ENCODE data around the gene TMEM259. TPM values are rescaled to one million over a fixed set of nuclear protein-coding genes. Genes with fewer than 3 reads are reported as not detected.

TMEM259 gene
- total and polyA plus RNA-seq, 2 of the 8 experiments (the other 6 are each of a cell fraction or from before 2014, with no cell fraction given), result 140 to 243 TPM

- CTCF ChIA-PET (ENCODE audit: partially characterized antibody), result interaction anchor here (0.6 to 2.6 kb wide), 5 partner anchors 40 to 242 kb away, joined by 3 to 23 read pairs (median 3); no protein-coding TSS in a partner anchor
These were observed 48.6 kb downstream of the TMEM259 start for GRCh38 chr19:972281-972680.

More at GRCh38 chr19:972281-972680, 48.6 kb downstream of the TMEM259 start:
- H2AK5ac ChIP-seq (ENCODE audit: low read depth, low read length), result no peak overlapping the region
- no peak overlapping the region for H2BK12ac ChIP-seq (ENCODE audit: low read depth, low read length)
- peaks cover 9 to 47% (median 24%) of the 10 kb centered on the region in 4 experiments; a peak in 7 of 8 replicates for H3K36me3 ChIP-seq (ENCODE audit: control insufficient read depth in 2 of 4, insufficient read depth in 4 of 4, low read length in 3 of 4)
- no peak for TF ChIP-seq E2F6 (IDR thresholded peaks at IDR 0.05)
- 0 out of 2 replicates have a peak, but pooled peaks have one; percentile 13 for TF ChIP-seq KDM1A (IDR thresholded peaks at IDR 0.05; ENCODE audit: borderline replicate concordance, low read length)
- no peak overlapping the region for H2BK120ac ChIP-seq (replicated peaks; ENCODE audit: low read depth, low read length)
- H3K9me3 ChIP-seq (ENCODE audit: insufficient read depth in 2 of 2, low read depth in 1 of 2, low read length in 1 of 2), result peaks cover 5 to 11% of the 10 kb centered on the region in 2 experiments
- 96% methylated on average over 6 of the region's 6 CpGs; no CpG with 5 or more reads in 1 of the 2 experiments for WGBS, 2 experiments (ENCODE audit: extremely low coverage in 1 of 2, insufficient coverage in 1 of 2, insufficient read length in 1 of 2, insufficient replicate concordance in 2 of 2, low coverage in 1 of 2, low lambda C conversion rate in 2 of 2, missing lambda C conversion rate in 1 of 2)
- no peaks in the 10 kb centered on the region for H3K79me2 ChIP-seq (ENCODE audit: control insufficient read depth in 1 of 2, insufficient read depth in 2 of 2, low read length in 2 of 2)
- H3K14ac ChIP-seq (ENCODE audit: insufficient read length), result no peak overlapping the region
- H3K4ac ChIP-seq (replicated peaks; ENCODE audit: insufficient read length, low read depth, low read length), result no peak overlapping the region
- H2BK20ac ChIP-seq (ENCODE audit: low read length), result no peak overlapping the region
- no peaks in the 10 kb centered on the region for H3K23me2 ChIP-seq (ENCODE audit: low read depth, low read length)
- H3K23ac ChIP-seq (ENCODE audit: insufficient read length), result no peak overlapping the region
- H3K56ac ChIP-seq (replicated peaks; ENCODE audit: insufficient read length, low read depth, low read length), result no peak overlapping the region
- H4K91ac ChIP-seq (replicated peaks; ENCODE audit: insufficient read length, low read length), result no peak overlapping the region
- DNase-seq (ENCODE audit: low read depth in 1 of 2, low spot score in 2 of 2) (no peak), FAIRE-seq (no peak)
- H3K79me1 ChIP-seq (ENCODE audit: low read depth, low read length), result no peaks in the 10 kb centered on the region
- no peaks in the 10 kb centered on the region for H4K20me1 ChIP-seq (replicated peaks in 1 of 2; ENCODE audit: control insufficient read depth in 1 of 2, insufficient read depth in 2 of 2, low read length in 2 of 2)
- H3K27ac ChIP-seq (ENCODE audit: low read depth, low read length), result no peak overlapping the region
- no peak overlapping the region for H2BK15ac ChIP-seq (ENCODE audit: low read length)
- no peak overlapping the region for H3K4me3 ChIP-seq (ENCODE audit: extremely low read depth in 1 of 4, insufficient read depth in 2 of 4, low read depth in 3 of 4, low read length in 4 of 4)
- peaks cover 0 to 3% (median 0%) of the 10 kb centered on the region in 4 experiments; a peak in 1 of 7 replicates for H3K4me1 ChIP-seq (replicated peaks in 1 of 4; ENCODE audit: control insufficient read depth in 3 of 4, insufficient read depth in 4 of 4, low read length in 3 of 4)
- H3K27me3 ChIP-seq (replicated peaks in 1 of 4; ENCODE audit: control insufficient read depth in 3 of 4, extremely low read depth in 1 of 4, insufficient read depth in 3 of 4, low read length in 3 of 4), result no peaks in the 10 kb centered on the region
- H2BK5ac ChIP-seq (ENCODE audit: low read depth, low read length), result no peak overlapping the region
- H4K5ac ChIP-seq (ENCODE audit: insufficient read length, low read depth, low read length), result no peak overlapping the region
- H4K8ac ChIP-seq (ENCODE audit: extremely low read depth, insufficient read depth, low read length), result no peak overlapping the region
- H3K4me2 ChIP-seq (ENCODE audit: insufficient read depth in 1 of 2, low read depth in 2 of 2, low read length in 2 of 2), result no peak overlapping the region
- no peak overlapping the region for H2AFZ ChIP-seq (ENCODE audit: low read length)
- no peak overlapping the region for H3K9ac ChIP-seq (replicated peaks in 1 of 4; ENCODE audit: extremely low read depth in 1 of 4, low read depth in 3 of 4, low read length in 3 of 4)
- no peak overlapping the region for H3K18ac ChIP-seq (ENCODE audit: extremely low read depth, low read length)
- POLR2A ChIA-PET (ENCODE audit: partially characterized antibody), result interaction anchor here (0.6 to 0.7 kb wide), 2 partner anchors 12 to 49 kb away, joined by 3 to 5 read pairs; partner anchors contain the start of gene WDR18

Data from H1 (cell line).